Liver (tissue), 9 donors: ENCODE data around the gene ATOH8. TPM values are rescaled to one million over a fixed set of nuclear protein-coding genes. Genes with fewer than 3 reads are reported as not detected.

Source experiments
- DNase-seq: peaks from one replicate; pipeline ENCODE4 v3.0.0-alpha.2; 2017; ENCODE audit warnings: low spot score
- H3K27ac ChIP-seq, 2 donors: one replicate each; pipeline ENCODE4 v1.7.0; 2013; ENCODE audit warnings: inconsistent platforms in 2 of 2, low read length in 2 of 2, control low read depth in 1 of 2, low read depth in 1 of 2, mild to moderate bottlenecking in 1 of 2
- H3K27me3 ChIP-seq, 4 donors: one replicate each; pipeline versions ENCODE4 v1.6.1 to v1.7.0; 2013; ENCODE audit warnings: low read length in 3 of 4, inconsistent platforms in 1 of 4, mild to moderate bottlenecking in 1 of 4, moderate library complexity in 1 of 4; ENCODE audit not compliant: control insufficient read depth in 4 of 4, insufficient read depth in 4 of 4
- H3K36me3 ChIP-seq, 4 donors: one replicate each; pipeline versions ENCODE4 v1.6.1 to v1.7.0; 2013; ENCODE audit warnings: low read length in 3 of 4, mild to moderate bottlenecking in 3 of 4, low read depth in 1 of 4, moderate library complexity in 1 of 4; ENCODE audit not compliant: control insufficient read depth in 4 of 4, insufficient read depth in 3 of 4
- H3K4me1 ChIP-seq, 4 donors: one replicate each; pipeline versions ENCODE4 v1.6.1 to v1.7.0; 2013; ENCODE audit warnings: low read length in 3 of 4, mild to moderate bottlenecking in 3 of 4, moderate library complexity in 1 of 4; ENCODE audit not compliant: control insufficient read depth in 4 of 4, insufficient read depth in 4 of 4
- H3K4me3 ChIP-seq, 3 donors: one replicate each; pipeline versions ENCODE4 v1.6.1 to v1.7.0; 2013; ENCODE audit warnings: low read length in 3 of 3, control low read depth in 1 of 3, low read depth in 1 of 3, mild to moderate bottlenecking in 1 of 3
- H3K9ac ChIP-seq, 2 donors: one replicate each; pipeline ENCODE4 v1.7.0; 2013; ENCODE audit warnings: low read length in 2 of 2, mild to moderate bottlenecking in 2 of 2, moderate library complexity in 2 of 2, control low read depth in 1 of 2, low read depth in 1 of 2
- H3K9me3 ChIP-seq, 4 donors: one replicate each; pipeline versions ENCODE4 v1.6.1 to v1.7.0; 2013; ENCODE audit warnings: low read length in 3 of 4; ENCODE audit not compliant: control insufficient read depth in 4 of 4
- EGR1 ChIP-seq, 2 donors: IDR thresholded peaks; 2 replicates each; pipeline ENCODE4 v1.6.1; 2016 to 2018; ENCODE audit warnings: antibody characterized with exemption in 2 of 2, low read depth in 2 of 2
- FOXA1 ChIP-seq: IDR thresholded peaks from 2 replicates; pipeline ENCODE4 v1.6.1; 2016; ENCODE audit warnings: antibody characterized with exemption
- FOXA2 ChIP-seq: IDR thresholded peaks from 2 replicates; pipeline ENCODE4 v1.6.1; 2016; ENCODE audit warnings: antibody characterized with exemption
- GABPA ChIP-seq, 2 donors: IDR thresholded peaks in 1 of 2; conservative IDR thresholded peaks in 1 of 2; 2 replicates each; pipeline ENCODE4 v1.6.1; 2016; ENCODE audit warnings: antibody characterized with exemption in 2 of 2, mild to moderate bottlenecking in 1 of 2, moderate library complexity in 1 of 2
- HNF4G ChIP-seq: IDR thresholded peaks from 2 replicates; pipeline ENCODE4 v1.6.1; 2016; ENCODE audit warnings: antibody characterized with exemption
- JUND ChIP-seq, 2 donors: IDR thresholded peaks; 2 replicates each; pipeline ENCODE4 v1.6.1; 2016; ENCODE audit warnings: antibody characterized with exemption in 2 of 2
- NR2F2 ChIP-seq: IDR thresholded peaks from 2 replicates; pipeline ENCODE4 v1.6.1; 2016; ENCODE audit warnings: antibody characterized with exemption
- RXRA ChIP-seq, 2 donors: IDR thresholded peaks; 2 replicates each; pipeline ENCODE4 v1.6.1; 2017 to 2018; ENCODE audit warnings: antibody characterized with exemption in 2 of 2, mild to moderate bottlenecking in 1 of 2
- SP1 ChIP-seq: IDR thresholded peaks from 2 replicates; pipeline ENCODE4 v1.6.1; 2018; ENCODE audit warnings: antibody characterized with exemption, mild to moderate bottlenecking
- TAF1 ChIP-seq: conservative IDR thresholded peaks from 2 replicates; pipeline ENCODE4 v1.6.1; 2016; ENCODE audit warnings: antibody characterized with exemption, mild to moderate bottlenecking
- YY1 ChIP-seq: IDR thresholded peaks from 2 replicates; pipeline ENCODE4 v1.6.1; 2016; ENCODE audit warnings: antibody characterized with exemption, mild to moderate bottlenecking
- WGBS: extraction: QIAGEN DNeasy Blood & Tissue Kit; methylation state at CpG from one replicate; pipeline ENCODE4 v1.1.7; 2013; 5-methylcytosine and 5-hydroxymethylcytosine counted together
- polyA plus RNA-seq, 2 donors: library from polyadenylated mRNA; stranded (reverse) in 1 of 2; unstranded in 1 of 2; fragments of 200-250 nt in 1 of 2; fragments of >200 nt in 1 of 2; fragmentation: Nextera tagmentation in 1 of 2; extraction: Ambion mirVana in 1 of 2; gene quantifications; one replicate each; pipeline versions ENCODE4 v1.2.1 to v1.2.3, GENCODE V29; 2013 to 2015
- total RNA-seq, 2 donors: library from RNA; depleted of rRNA; stranded (reverse); fragments of >200 nt; gene quantifications; one replicate each; pipeline ENCODE4 v1.2.3, GENCODE V29; 2014
- TF ChIP-seq, protein P1 (sequence below): IDR thresholded peaks from 2 replicates; pipeline ENCODE4 v1.6.1; 2016; ENCODE audit warnings: antibody characterized with exemption
- TF ChIP-seq, protein P2 (sequence below): IDR thresholded peaks from 2 replicates; pipeline ENCODE4 v1.6.1; 2016; ENCODE audit warnings: antibody characterized with exemption
- TF ChIP-seq, protein P3 (sequence below): IDR thresholded peaks from 2 replicates; pipeline ENCODE4 v1.6.1; 2016; ENCODE audit warnings: antibody characterized with exemption, mild to moderate bottlenecking
- TF ChIP-seq, protein P4 (sequence below): IDR thresholded peaks from 2 replicates; pipeline ENCODE4 v1.6.1; 2016; ENCODE audit warnings: antibody characterized with exemption
- TF ChIP-seq, protein P5 (sequence below): fragments of 150-350 bp; IDR thresholded peaks from 2 replicates; pipeline ENCODE4 v1.5.1; 2017; ENCODE audit warnings: improper control_type of control experiment, low read depth, low read length; ENCODE audit not compliant: missing input control
- donor health status: healthy.
- donor health status: healthy.
- donor health status: healthy.
- donor health status: healthy.
- donor health status: healthy.

The ATOH8 gene
- total and polyA plus RNA-seq, 4 donors: 0.33 to 37.7 (median 26.8) TPM

DNA sequence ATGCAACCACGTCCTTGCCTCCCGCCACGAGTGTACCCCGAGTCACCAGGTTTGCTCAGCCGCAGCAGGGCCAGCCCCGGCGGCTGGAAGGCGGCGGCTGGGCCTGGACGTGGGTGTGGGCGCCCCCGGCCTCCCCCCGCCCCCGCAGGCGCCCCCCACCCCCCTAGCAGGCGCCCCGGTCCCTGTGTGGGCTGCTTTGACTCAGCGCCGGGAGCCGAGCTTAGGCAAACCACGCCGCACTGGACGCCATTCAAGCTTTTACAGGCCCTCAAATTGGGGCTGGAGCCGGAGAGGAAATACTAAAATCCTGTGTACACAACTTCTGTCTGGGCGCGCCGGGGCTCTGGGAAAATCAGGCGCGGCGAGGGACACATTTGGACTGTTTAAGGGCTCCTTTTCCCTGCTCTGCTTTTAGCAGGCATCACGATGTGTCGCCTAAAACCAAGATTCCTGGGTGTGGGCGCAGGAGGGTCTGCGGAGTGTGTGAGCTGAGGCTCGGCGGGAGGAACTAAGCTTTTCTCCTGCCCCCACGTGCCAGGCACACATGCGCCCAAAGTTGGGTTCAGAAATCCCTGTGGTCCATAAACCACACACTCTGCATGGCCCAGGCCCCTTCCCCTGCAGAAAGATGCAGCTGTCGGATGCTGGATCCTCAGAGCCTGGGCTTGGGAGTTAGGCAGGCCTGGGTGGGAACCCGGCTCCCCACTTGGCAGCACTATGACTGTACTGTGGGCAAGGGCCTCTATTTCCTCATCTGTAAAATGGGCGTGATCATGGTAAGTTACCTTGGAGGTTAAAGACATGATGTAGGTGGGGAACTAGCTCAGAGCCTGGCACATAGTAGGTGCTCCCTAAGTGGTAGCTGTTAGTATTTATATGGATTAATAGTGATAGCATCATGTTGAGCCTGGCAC, 57.6 kb downstream of the ATOH8 start:
- WGBS: 69% methylated on average over 41 of the region's 41 CpGs
- no peaks in the 10 kb centered on the region for H3K27me3 ChIP-seq
- H3K9me3 ChIP-seq: no peaks in the 10 kb centered on the region
- no peaks in the 10 kb centered on the region for H3K36me3 ChIP-seq
- no peak overlapping the region for H3K27ac ChIP-seq
- H3K9ac ChIP-seq: no peak overlapping the region
- no peak for DNase-seq
- TF ChIP-seq, protein P1, sequence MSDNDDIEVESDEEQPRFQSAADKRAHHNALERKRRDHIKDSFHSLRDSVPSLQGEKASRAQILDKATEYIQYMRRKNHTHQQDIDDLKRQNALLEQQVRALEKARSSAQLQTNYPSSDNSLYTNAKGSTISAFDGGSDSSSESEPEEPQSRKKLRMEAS: no peak
- TF ChIP-seq YY1 (no peak), JUND (IDR thresholded peaks at IDR 0.05) (no peak), SP1 (no peak), TAF1 (no peak), FOXA1 (no peak), FOXA2 (no peak), GABPA (IDR thresholded peaks at IDR 0.05 in 1 of 2, conservative IDR thresholded peaks at IDR 0.05 in 1 of 2) (no peak), NR2F2 (no peak), EGR1 (IDR thresholded peaks at IDR 0.05; ENCODE audit: low read depth in 2 of 2) (no peak), RXRA (IDR thresholded peaks at IDR 0.05) (no peak), HNF4G (no peak)
- TF ChIP-seq, protein P2, sequence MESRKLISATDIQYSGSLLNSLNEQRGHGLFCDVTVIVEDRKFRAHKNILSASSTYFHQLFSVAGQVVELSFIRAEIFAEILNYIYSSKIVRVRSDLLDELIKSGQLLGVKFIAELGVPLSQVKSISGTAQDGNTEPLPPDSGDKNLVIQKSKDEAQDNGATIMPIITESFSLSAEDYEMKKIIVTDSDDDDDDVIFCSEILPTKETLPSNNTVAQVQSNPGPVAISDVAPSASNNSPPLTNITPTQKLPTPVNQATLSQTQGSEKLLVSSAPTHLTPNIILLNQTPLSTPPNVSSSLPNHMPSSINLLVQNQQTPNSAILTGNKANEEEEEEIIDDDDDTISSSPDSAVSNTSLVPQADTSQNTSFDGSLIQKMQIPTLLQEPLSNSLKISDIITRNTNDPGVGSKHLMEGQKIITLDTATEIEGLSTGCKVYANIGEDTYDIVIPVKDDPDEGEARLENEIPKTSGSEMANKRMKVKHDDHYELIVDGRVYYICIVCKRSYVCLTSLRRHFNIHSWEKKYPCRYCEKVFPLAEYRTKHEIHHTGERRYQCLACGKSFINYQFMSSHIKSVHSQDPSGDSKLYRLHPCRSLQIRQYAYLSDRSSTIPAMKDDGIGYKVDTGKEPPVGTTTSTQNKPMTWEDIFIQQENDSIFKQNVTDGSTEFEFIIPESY: no peak
- TF ChIP-seq, protein P3, sequence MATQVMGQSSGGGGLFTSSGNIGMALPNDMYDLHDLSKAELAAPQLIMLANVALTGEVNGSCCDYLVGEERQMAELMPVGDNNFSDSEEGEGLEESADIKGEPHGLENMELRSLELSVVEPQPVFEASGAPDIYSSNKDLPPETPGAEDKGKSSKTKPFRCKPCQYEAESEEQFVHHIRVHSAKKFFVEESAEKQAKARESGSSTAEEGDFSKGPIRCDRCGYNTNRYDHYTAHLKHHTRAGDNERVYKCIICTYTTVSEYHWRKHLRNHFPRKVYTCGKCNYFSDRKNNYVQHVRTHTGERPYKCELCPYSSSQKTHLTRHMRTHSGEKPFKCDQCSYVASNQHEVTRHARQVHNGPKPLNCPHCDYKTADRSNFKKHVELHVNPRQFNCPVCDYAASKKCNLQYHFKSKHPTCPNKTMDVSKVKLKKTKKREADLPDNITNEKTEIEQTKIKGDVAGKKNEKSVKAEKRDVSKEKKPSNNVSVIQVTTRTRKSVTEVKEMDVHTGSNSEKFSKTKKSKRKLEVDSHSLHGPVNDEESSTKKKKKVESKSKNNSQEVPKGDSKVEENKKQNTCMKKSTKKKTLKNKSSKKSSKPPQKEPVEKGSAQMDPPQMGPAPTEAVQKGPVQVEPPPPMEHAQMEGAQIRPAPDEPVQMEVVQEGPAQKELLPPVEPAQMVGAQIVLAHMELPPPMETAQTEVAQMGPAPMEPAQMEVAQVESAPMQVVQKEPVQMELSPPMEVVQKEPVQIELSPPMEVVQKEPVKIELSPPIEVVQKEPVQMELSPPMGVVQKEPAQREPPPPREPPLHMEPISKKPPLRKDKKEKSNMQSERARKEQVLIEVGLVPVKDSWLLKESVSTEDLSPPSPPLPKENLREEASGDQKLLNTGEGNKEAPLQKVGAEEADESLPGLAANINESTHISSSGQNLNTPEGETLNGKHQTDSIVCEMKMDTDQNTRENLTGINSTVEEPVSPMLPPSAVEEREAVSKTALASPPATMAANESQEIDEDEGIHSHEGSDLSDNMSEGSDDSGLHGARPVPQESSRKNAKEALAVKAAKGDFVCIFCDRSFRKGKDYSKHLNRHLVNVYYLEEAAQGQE: no peak
- TF ChIP-seq, protein P4, sequence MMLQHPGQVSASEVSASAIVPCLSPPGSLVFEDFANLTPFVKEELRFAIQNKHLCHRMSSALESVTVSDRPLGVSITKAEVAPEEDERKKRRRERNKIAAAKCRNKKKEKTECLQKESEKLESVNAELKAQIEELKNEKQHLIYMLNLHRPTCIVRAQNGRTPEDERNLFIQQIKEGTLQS: no peak
- TF ChIP-seq, protein P5, sequence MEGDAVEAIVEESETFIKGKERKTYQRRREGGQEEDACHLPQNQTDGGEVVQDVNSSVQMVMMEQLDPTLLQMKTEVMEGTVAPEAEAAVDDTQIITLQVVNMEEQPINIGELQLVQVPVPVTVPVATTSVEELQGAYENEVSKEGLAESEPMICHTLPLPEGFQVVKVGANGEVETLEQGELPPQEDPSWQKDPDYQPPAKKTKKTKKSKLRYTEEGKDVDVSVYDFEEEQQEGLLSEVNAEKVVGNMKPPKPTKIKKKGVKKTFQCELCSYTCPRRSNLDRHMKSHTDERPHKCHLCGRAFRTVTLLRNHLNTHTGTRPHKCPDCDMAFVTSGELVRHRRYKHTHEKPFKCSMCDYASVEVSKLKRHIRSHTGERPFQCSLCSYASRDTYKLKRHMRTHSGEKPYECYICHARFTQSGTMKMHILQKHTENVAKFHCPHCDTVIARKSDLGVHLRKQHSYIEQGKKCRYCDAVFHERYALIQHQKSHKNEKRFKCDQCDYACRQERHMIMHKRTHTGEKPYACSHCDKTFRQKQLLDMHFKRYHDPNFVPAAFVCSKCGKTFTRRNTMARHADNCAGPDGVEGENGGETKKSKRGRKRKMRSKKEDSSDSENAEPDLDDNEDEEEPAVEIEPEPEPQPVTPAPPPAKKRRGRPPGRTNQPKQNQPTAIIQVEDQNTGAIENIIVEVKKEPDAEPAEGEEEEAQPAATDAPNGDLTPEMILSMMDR: no peak
- H3K4me1 ChIP-seq: peaks cover 12 to 36% (median 19%) of the 10 kb centered on the region in 4 donors
- H3K4me3 ChIP-seq: no peak overlapping the region
